GM12875 (cell line): ENCODE measurements around the gene CACYBP.
"Not testable (repeated sequence)": the region's sequence is repeated elsewhere in the genome, so short reads cannot be mapped to it uniquely, and the experiment has no call there.

Experiments used
- H3K4me3 ChIP-seq: one replicate; pipeline ENCODE4 v1.5.1; 2011; ENCODE audit warnings: low read depth, low read length, control low read depth
- CTCF ChIP-seq: IDR thresholded peaks from 2 replicates; pipeline ENCODE4 v1.5.1; 2011; ENCODE audit warnings: low read depth, mild to moderate bottlenecking, control low read depth, inconsistent platforms, low read length, moderate library complexity, borderline replicate concordance; ENCODE audit not compliant: insufficient read depth

CACYBP gene

GRCh38 chr1:175042650-175043049 lies 42.9 kb downstream of the CACYBP start:
- no peak for TF ChIP-seq CTCF
- no peak overlapping the region for H3K4me3 ChIP-seq

- H3K4me3 ChIP-seq: no peak overlapping the region
- TF ChIP-seq CTCF: no peak
Observed at GRCh38 chr1:175043824-175044223, 44.1 kb downstream of the CACYBP start.

- not testable (repeated sequence) for H3K4me3 ChIP-seq
Observed at GRCh38 chr1:175044591-175044990, 44.8 kb downstream of the CACYBP start.

GRCh38 chr1:175045097-175045496 lies 45.4 kb downstream of the CACYBP start:
- no peak for TF ChIP-seq CTCF
- H3K4me3 ChIP-seq: no peak overlapping the region

GRCh38 chr1:175045519-175045918 lies 45.8 kb downstream of the CACYBP start:
- H3K4me3 ChIP-seq: no peak overlapping the region
- no peak for TF ChIP-seq CTCF

GRCh38 chr1:175050992-175051391 lies 51.2 kb downstream of the CACYBP start:
- H3K4me3 ChIP-seq: no peak overlapping the region
- no peak for TF ChIP-seq CTCF

- no peak overlapping the region for H3K4me3 ChIP-seq
- no peak for TF ChIP-seq CTCF
Observed at GRCh38 chr1:175054736-175055135, 55.0 kb downstream of the CACYBP start.
